ENCODE measurements around the gene PBX1.

GRCh38 chr1:164565357-164565756 is 6.4 kb downstream of the PBX1 start:
- no peak for TF ChIP-seq EZH2 (IDR thresholded peaks at IDR 0.05; ENCODE audit: low read depth, unreplicated experiment)
- no peak for TF ChIP-seq CTCF (conservative IDR thresholded peaks at IDR 0.05; ENCODE audit: low read depth in 2 of 2)
- TF ChIP-seq CREB1 (CRISPR knock-in tag; IDR thresholded peaks at IDR 0.05; ENCODE audit: low read depth), result no peak

Measured in GM23338 (cell line).